Activated T-cell treated with anti-CD3 and anti-CD28 coated beads for 4 hours (primary cell): ENCODE results near the gene CHRM2.

Source experiments
- DNase-seq: peaks from one replicate; pipeline ENCODE4 v3.0.0-alpha.2; 2020

Gene CHRM2

DNA sequence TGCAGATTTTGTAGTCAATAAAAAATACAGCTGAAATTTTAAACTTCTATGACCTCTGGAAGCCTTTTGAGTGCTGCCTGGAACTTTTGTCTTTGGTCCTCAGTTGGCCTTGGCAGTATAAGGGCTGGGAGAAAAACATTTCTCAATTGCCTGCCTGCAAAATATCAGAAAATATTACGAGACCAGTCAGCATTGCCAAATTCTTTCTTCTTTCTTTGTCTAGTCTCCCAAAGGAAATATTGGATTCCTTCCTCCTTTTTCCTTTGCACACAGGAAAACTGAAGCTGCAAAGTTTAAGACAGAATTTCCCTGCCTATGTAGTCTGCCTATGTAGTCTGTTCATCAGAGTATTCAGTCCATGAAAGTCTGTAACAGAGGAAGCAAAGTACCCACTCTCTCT, 95.9 kb downstream of the CHRM2 start:
- DNase-seq = no peak

DNA sequence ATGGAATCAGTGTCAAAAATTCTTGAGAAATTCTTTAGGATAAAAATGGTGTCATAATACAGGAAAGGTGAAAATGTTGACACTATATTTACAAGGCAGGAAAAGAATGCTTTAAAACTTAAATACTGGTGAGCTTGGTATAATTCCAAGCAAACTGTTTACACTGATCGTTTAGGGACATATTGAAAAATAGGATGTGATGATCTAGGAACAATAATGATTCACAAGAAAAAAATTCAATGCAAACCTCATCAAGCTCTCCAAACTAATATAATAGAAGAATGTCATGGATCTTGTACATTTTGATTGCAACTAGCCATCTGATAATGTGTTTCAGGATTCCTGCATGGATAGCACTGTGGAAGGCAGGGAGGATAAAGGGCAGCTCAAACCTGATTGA, 98.4 kb downstream of the CHRM2 start:
- no peak for DNase-seq

DNA sequence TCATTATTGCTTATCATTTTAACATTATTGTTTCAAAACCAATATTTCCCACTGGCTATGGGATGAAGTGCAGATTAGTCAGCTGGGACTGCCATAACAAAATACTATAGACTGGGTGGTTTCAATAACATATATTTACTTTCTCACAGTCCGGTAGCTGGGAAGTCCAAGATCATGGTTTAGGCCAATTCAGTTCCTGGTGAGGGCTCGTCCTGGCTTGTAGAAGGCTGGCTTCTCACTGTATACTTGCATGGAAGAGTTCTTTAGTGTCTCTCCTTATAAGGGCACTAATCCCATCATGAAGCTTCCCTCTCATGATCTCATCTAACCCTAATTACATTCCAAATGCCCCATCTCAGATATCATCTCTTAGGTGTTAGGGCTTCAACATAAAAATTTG, 101.3 kb downstream of the CHRM2 start:
- DNase-seq = no peak

DNA sequence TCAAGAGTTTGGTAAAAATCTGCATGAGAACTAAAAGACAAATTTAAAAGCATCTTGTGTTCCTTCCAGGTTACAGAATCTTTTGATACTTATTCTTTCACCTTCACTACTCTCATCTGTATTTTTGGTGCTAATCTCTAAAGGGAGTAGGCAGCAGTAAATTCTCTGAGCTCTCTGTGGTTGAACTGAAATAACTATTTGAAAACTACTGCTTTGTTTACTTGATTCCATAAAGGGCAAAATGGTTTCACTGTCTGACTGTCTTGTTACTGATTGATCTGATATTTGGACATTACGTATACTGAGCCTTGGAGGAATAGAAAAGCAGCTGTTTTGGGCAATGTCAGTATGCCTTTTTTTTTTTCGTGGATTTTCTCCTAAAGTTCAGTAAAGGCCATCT, 103.3 kb downstream of the CHRM2 start:
- no peak for DNase-seq

DNA sequence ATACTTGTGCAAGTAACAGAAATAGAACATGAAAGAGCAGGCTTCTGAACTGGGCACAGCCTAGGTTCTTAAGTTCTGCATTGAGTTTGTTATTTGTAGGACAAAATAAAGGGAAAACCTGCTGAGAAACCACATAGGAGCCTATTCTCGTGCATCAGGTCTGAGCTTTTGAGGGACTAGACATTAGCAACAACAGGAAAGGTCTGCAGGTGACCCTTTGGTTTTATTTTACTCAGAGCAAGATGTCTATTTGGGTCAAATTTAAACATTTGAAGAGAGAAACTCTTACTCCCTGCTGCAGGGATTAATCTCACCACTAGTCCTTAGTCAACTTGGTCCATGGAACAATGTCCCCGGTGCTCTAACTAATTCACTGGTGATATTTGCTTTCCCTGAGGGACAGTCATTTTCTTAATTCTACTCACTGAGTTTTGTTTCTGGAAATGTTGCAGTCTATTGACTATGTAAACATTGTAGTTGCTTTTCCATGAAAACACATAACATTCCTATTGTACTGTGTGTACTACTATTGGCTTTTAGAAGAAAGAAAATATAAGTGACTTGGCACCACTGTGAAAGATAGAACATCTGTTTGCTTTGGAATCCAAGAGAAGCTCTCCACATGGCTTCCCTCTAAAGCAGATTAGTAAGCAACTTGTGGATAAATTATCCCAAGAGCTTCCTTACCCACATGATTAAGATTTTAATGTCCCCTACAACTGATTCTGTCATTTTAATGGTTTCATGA, 108.2 kb downstream of the CHRM2 start:
- DNase-seq = no peak

DNA sequence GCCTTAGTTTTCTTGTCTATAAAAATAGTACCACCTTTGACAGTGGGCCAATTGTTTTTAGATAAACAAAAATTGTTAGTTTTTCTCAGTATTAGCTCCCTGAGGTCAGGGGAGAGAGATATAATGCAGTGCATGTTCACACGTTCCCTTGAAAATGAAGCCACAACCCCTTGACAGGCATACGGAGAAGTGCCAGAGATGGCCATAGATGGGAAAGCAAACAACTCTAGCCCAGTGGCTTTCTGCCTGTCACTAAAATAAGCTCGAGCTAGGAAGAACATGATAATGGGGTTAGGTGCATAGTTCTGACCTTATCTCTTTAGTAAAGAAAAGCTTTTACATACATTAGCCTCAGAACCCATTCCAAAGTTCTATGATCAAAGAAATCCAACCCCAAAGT, 124.9 kb downstream of the CHRM2 start:
- DNase-seq = no peak

DNA sequence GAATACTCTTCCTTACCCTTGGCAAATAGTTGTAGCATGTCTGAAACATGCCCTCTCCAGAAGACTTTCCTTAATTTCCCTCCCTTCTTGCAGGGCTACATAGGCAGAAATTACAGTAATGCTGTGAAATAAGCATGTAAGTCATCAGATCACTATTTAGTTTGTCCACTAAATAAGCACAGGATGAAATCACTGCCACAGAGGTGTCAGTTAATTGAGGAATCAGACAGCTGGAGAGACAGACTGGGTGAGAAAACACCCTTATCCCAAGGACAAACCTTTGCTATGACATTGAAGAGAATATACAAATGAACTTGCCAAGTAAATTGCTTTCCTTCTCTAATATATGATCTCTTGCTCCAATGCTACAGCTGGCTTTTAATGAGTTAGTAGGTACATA, 129.3 kb downstream of the CHRM2 start:
- DNase-seq = no peak

DNA sequence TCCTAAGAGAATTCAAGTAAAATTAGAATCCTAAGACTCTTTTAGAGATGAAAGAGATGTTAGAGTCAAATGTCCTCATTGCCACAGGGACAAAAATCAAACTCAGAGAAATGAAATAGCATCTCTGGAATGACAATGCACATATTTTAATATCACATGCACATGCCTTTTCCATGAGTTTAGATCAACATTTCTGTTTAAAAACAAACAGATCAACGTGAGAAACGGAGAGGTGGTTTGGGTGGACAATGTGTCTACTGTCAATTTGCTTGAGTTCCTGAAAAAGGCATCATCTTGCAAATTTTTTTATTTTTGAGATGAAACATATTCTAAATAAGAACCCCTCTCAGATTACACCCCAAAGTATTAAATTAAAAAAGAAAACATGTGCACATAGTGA, 130.0 kb downstream of the CHRM2 start:
- no peak for DNase-seq

DNA sequence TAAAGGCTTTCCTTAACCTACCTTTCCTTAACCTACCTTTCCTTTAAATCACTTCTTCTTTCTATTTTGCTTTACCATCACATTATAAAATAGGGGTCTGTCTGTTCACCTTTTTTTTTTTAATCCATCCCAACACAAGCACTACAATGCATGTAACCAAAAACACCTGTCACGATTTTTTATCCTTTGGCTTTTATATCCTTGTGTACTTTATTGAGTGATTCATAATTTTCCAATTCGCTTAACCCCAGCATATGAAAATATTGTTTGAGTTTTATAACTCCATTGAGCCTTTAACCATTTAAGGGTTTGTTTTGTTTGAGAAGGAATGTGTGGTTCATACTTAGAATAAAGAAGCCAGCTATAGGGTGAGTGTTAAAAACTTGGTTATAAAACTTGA, 132.2 kb downstream of the CHRM2 start:
- no peak for DNase-seq

DNA sequence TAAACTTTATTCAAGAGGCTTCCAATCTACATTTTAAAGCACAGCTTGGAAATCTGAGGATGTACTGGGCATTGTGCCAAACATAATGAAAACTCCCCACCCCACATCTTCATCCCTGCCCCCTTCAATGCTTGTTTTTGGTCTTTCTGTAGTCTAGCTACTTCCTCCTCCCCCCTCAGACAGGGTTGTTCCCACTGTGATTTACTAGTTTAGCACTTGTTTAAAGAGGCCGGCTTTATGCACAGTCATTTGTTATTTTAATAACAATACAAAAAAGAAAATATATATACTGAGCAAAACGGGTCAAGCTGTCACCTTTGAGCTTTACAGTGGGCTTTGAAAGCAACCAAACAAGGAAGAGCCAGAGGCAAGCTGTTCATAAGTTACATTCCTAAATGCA, 132.6 kb downstream of the CHRM2 start:
- no peak for DNase-seq

DNA sequence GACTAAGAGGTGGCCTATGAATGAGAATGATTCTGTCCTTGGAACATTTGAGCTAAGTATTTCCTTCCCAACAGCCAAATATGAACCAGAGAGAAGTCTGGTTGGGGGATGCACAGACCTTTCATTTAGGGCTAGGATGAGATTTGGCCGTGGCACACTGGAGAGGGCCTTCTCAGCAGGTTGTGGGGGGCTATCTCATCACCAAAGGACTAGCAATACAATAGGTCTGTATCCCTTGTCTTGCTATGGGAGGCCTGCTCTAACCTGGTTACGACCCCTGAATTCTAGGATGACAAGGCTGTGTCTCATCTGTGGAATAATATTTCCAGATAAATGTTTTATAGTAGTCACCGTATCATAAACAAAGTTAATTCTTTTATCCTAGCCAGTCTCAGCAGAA, 133.0 kb downstream of the CHRM2 start:
- no peak for DNase-seq

DNA sequence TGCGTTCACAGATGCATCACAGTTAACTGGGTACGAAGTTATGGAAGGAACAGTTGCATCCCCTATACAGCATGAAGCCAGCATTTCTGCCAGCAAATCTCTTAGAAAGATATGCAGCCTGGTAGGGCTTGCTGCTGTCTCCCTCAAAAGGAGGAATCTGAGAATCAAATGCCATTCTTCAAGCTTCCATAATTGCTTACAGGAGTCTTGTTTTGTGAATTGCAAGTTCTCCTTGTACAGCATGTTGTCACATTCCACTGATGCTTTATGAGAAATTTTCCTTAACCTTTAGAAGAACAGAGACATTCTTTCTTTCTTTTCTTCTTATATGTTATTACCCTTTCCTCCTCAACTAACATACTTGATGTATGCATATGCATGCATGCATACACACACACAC, 134.6 kb downstream of the CHRM2 start:
- DNase-seq = no peak

DNA sequence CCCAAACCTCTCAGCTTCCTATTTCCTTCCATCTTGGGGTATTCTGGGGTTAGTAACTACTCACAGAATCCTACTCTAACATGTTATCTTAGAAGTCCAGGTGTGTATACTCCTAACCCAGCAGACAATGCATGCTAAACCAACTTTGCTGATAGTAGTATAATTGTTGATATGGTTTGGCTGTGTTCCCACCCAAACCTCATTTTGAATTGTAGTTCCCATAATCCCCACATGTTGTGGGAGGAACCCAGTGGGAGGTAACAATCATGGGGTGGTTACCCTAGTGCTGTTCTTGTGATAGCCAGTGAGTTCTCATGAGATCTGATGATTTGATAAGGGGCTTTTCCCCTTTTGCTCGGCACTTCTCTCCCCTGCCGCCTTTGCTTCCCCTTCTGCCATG, 135.1 kb downstream of the CHRM2 start:
- no peak for DNase-seq

DNA sequence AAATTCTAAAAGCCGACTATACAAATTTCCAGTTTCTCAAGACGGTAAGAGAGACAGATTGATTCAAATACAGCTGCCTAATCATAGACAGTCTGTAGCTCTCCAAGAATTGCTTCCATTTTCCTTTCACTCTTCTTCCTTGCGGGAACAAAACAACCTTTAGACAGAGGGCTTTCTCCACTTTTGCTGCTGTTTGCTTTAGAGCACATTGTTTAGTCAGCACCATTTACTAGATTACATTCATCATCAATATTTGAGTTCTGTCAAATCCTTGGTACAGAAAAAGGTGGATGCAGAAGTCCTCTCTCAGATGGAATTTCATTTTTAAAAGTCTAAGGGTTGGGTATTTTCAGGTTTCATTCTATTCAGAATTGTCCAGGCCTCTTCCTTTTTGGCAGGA, 137.4 kb downstream of the CHRM2 start:
- no peak for DNase-seq

DNA sequence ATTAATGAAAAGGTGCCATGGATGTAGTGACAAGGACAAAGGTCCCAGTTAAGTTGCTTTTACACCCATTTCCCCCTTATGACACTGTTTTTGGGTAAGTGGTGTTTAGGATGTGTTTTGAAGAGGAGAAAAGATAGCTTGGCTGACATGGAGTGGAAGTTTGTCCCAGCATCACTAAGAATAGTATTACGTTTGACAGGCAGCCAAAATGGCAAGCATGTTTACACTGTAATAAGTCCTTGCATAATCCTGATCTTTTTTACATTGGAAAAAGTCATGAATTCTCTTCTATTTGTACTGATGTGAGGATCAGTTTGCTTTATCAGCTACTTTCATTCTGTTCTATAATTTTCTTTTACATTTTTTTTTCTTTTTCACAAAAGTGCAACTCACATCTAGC, 137.8 kb downstream of the CHRM2 start:
- DNase-seq = no peak

DNA sequence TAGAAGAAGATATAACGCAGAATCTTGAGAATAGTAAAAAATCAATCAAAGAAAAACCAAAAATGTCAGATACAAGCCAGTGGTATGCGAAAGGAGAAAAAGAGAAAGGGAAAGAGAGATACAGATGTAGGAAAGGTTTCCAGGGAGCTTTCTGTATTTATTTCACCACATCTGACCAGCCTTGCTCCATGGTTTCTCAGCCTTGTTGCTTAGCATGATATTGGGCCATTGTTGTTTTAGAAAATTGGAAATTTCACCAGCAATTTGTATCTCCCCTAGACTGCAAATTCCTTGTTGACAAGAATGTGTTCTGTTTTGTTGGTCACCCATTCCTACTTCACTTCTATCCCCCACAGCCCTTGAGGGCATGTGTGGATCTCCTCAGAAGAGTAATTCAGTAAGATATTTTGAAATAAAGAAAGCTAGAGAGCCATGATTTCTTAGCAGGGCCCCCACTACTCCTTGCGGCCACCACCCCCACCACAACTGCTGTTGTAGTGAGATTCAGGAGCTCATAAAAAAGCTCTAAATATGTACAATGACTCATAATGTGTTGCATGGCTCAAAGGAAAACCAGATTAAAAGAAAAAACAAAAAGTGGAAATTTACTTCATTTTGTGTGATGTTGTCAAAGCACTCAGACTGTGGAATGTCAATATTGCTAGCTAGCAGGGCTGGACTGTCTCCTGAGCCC, 138.7 kb downstream of the CHRM2 start:
- DNase-seq = no peak

DNA sequence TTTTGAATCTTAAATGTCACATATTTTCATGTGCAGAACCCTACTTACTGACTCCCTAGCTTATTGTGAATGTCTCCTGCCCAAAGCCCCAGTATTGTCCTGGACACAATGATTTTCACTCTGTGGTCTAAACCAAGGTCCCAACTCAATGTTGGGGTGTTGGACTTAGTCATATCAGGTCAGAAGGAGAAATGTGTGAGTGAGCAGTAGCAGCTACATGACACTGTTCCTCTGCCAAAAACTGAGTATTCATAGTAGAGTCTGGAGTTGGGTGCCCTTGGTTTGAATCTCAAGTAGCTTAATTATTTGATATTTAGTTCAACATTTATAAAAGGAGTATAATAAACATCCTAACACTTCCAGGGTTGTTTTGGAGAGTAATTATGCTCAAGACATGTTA, 141.0 kb downstream of the CHRM2 start:
- no peak for DNase-seq

DNA sequence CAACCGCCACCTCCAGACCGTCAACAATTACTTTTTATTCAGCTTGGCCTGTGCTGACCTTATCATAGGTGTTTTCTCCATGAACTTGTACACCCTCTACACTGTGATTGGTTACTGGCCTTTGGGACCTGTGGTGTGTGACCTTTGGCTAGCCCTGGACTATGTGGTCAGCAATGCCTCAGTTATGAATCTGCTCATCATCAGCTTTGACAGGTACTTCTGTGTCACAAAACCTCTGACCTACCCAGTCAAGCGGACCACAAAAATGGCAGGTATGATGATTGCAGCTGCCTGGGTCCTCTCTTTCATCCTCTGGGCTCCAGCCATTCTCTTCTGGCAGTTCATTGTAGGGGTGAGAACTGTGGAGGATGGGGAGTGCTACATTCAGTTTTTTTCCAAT, 146.6 kb downstream of the CHRM2 start:
- no peak for DNase-seq

DNA sequence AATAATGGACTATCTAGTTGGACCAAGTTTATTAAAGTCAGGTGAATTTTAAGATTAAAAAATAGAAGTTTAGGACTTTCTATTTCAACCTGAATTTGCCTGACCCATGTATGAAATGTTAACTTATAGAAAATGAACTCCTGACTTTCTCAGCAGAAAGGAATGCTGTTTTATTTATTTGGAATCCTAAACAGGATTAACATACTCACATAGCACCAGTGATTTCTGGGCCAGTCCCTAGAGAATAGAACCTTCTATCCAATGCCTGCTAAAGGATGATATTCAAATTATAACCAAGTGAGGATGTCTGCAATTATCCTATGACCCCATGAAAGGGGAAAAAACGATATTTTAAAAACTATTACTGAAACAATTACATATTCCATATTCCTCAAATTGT, 148.8 kb downstream of the CHRM2 start:
- DNase-seq = no peak

DNA sequence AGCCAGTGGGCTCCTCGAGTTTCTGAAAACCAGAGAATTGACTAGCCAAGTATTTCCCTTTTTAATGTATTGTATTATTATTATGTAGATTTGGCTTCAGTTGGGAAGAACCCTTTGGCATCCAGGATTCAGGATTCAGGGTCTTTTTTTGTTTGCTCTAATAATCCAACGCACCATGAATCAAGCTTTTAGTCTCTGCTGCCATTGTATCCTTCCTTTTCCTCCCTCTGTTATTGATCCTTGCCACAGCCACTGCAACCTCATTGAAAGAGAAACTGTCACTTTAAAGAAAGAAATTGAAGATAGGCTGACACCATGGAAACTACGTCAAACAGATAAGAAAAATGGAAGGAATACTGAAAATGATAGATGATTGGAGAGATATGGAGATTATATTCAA, 150.0 kb downstream of the CHRM2 start:
- DNase-seq = no peak

DNA sequence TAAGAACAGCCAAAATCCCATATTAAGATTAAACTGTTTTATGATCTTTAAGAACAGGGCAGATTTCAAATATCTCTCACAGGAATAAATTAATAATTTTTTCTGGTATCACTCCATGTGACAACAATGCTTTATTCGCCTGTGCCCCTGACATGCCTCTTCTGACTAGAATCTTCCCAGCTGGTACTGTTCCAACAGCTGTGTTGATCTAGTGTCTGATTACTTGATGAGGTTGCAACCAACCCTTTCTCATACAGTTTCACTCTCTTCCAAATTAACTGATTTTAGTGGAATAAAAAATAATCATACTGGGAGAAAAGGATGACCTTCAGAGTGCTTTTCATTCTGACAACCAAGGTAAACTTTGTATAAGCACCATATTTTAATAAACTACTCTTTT, 151.9 kb downstream of the CHRM2 start:
- DNase-seq = no peak

DNA sequence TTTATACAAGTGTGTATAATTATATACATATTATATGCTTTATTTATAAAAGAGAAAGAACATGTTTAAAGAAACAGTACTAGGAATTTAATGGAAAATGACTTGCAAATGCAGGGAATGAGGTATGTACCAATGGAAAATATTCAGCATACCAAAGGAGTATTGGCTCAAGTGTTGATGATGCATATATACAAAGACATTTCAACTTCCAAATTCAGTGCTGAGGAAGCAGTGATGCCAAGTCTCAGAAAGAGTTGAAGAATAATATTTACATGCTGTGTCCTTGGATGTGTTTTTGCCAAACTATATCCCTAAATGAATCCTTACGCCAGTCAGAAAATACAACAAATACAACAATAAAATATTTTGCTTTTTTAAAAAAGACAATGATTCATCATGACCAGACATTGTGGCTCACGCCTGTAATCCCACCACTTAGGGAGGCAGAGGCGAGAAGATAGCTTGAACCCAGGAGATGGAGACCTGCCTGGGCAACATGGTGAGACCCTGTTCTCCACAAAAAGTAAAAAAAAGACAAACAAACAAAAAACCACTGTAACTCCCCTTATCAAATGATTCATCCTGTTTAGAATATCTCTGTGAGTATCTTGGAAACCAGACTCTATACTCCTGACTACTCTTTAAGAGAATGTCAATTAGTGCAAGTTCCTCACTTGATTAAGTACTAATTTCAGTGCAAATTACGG, 157.2 kb downstream of the CHRM2 start:
- no peak for DNase-seq

DNA sequence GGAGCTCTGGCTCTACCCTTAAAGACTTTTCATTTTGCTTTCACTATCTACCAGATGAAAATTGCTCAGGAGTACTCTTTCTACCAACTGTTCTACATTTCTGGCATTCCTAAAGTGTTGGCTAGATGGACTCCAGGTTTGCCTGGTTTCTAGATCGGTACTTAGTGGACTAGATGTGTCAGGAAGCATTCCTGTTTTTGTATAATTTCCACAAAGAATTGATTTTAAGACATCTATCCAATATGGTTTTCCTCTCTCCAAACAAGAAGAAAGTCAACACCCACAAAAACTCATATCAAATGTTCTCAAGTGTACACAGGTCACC, 157.7 kb downstream of the CHRM2 start:
- DNase-seq = no peak

DNA sequence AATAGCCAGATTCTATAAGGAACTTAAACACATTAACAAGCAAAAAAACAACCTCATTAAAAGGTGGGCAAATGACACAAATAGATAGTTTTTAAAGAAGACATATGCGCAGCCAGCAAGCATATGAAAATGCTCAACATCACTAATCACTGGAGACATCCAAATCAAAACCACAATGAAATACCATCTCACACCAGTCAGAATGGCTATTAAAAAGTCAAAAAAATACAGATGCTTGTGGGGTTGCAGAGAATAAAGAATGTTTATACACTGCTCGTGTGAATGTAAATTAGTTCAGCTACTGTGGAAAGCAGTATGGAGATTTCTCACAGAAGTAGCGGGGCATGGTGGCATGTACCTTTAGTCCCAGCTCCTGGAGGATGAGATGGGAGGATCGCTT, 164.0 kb downstream of the CHRM2 start:
- DNase-seq = no peak

DNA sequence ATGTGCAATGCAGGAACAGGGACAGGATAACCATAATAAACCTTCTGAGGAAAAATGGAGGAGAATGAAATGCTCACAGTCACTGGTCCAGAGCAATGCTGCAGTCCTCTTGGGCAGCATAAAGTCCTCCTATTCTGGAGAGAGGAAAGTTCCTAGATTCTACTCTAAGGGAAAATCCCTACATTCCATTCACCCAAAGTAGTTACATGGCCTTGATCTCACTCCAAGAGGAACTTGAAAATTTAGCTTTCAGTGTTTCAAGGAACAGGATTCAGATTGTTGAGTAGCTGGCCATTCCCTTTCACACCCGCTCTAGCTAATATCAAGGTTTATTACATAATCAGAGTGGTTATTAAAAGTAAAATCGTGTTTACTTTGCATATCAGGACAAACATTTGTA, 168.3 kb downstream of the CHRM2 start:
- DNase-seq = no peak
